GM21390 (cell line): ENCODE results near the gene CHAF1A.

ENCODE experiments used
- ATAC-seq: cut with Tn5 transposase; IDR thresholded peaks from one replicate; pipeline ENCODE4 v1.9.1; 2021; ENCODE audit not compliant: unreplicated experiment

Gene CHAF1A, protein sequence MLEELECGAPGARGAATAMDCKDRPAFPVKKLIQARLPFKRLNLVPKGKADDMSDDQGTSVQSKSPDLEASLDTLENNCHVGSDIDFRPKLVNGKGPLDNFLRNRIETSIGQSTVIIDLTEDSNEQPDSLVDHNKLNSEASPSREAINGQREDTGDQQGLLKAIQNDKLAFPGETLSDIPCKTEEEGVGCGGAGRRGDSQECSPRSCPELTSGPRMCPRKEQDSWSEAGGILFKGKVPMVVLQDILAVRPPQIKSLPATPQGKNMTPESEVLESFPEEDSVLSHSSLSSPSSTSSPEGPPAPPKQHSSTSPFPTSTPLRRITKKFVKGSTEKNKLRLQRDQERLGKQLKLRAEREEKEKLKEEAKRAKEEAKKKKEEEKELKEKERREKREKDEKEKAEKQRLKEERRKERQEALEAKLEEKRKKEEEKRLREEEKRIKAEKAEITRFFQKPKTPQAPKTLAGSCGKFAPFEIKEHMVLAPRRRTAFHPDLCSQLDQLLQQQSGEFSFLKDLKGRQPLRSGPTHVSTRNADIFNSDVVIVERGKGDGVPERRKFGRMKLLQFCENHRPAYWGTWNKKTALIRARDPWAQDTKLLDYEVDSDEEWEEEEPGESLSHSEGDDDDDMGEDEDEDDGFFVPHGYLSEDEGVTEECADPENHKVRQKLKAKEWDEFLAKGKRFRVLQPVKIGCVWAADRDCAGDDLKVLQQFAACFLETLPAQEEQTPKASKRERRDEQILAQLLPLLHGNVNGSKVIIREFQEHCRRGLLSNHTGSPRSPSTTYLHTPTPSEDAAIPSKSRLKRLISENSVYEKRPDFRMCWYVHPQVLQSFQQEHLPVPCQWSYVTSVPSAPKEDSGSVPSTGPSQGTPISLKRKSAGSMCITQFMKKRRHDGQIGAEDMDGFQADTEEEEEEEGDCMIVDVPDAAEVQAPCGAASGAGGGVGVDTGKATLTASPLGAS

DNA sequence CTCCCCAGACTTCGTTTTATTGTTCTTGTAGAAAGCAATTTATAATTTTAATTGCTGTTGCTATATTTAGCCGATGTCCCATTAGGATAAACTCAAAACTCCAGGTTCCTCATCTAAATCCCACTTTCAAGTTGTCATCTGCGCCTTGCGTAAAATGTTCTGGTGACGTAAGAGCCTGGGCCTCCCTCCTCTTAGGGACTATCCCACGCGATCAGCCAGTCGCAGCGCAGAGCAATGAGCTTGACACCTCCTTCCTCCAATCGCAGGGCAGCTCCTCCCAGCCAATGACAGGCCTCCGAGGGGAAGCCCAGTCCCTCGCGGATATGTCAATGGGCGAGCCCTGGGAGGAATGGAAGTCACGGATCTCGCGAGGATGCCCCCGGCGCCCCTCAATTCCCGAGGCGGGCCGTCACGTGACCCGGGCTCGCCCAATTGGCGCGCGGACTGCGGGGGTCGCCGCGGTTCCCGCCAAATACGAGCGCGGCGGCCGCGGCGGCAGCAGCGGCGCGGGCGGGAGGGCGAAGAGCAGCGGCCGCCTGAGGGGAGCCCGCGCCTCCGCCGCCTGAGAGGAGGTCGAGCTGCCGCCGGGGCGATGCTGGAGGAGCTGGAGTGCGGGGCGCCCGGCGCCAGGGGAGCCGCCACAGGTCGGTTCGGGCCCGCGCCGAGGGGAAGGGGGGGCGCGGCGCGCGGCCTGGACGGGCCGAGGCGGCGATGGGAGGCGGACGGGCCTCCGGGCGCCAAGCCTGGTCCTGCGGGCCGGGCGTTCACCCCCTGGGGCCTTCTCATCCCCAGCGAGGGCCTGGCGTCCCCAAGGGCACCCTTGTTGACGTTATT, at the start of gene CHAF1A:
Gene CHAF1A, plus strand, starts transcription at position 470 of the 834 bp plus-strand sequence. Its CDS starts 123 bp downstream, at position 593.
- peak; percentile 79 for ATAC-seq

DNA sequence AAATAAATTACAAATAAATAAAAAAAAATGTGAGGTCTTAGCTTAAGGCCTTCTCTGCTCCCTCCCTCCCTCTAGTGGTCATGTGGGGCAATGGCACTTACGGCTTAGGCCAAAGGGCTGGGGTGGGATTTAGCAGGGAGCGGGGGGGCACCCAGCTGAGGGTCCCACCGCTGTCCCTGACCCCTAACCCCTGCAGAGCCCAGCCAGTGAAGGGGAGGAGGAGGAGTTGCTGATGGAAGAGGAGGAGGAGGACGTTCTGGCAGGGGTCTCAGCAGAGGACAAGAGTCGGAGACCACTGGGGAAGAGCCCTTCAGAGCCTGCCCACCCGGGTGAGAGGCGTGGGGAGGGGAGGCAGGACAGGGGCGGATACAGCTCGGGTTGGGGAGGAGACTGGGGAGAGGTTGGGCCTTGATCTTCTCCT, 49.7 kb upstream of the CHAF1A start:
- ATAC-seq, result no peak

DNA sequence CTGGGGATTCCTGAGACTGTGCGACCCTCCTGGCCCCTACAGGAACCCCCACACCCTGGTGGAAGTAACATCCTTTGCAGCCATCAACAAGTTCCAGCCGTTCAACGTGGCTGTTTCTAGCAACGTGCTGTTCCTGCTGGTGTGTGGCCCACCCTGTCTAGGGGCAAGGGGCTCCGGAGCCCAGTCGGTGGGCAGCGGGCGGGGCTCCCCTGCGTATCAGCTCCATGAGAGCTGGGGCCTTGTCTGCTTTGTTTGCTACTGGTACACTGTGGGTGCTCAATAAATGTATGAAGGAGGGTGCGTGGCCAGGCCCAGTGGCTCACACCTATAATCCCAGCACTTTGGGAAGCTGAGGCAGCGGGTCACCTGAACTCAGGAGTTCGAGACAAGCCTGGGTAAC, 48.2 kb upstream of the CHAF1A start:
- no peak for ATAC-seq

DNA sequence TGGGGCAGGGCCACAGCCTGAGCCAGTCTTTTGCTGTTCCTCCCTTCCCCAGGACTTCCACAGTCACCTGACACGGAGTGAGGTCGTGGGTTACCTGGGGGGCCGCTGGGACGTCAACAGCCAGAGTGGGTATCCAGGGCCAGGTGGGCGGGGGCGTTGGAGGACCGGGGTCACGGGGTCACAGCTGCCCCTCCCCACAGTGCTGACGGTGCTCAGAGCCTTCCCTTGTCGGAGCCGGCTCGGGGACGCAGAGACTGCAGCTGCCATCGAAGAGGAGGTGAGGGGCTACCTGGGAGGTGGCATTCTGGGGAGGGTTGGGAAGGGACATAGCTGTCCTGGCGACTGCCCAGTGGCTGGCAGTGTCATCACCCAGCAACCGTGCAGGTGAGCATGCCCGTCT, 47.5 kb upstream of the CHAF1A start:
- ATAC-seq, result no peak

DNA sequence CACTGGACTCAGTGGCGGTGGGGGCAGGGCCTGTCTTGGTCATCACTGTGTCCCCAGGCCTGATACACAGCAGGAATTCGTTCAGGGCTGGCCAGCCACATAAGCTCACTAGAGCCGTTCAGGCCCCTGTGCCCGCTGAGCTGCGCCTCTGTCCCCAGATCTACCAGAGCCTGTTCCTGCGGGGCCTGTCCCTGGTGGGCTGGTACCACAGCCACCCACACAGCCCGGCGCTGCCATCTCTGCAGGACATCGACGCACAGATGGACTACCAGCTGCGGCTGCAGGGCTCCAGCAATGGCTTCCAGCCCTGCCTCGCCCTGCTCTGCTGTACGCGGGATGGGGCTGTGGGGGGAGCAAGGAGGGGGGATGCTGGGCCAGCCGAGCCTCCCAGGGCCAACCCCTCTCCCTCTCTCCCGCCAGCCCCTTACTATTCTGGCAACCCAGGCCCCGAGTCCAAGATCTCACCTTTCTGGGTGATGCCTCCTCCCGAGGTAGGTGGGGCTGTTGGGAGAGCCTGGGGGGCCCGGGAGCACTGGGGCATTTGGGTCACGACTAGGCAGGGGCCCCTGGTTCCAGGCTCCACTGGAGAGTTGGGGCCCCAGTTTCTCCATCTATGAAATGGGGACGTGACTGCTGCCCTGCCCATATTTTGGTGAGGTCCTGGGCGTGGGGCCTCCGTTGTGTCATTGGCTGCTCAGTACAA, 45.2 kb upstream of the CHAF1A start:
- no peak for ATAC-seq

DNA sequence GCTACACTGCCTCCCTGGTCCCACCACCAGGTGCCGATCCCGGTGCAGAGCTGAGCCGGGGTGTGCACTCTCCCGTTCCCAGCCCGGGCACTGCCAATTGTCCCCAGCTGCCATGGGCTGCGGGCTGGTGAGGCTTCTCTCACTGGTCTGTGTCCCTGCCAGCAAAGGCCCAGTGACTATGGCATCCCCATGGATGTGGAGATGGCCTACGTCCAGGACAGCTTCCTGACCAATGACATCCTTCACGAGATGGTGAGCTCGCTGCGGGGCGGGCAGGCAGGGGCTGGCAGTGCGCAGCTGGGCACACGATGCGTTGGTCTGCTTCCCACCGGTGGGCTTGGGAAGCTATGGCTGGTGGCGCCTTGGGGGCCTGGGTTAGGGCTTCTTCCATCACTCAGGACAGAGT, 44.5 kb upstream of the CHAF1A start:
- no peak for ATAC-seq

DNA sequence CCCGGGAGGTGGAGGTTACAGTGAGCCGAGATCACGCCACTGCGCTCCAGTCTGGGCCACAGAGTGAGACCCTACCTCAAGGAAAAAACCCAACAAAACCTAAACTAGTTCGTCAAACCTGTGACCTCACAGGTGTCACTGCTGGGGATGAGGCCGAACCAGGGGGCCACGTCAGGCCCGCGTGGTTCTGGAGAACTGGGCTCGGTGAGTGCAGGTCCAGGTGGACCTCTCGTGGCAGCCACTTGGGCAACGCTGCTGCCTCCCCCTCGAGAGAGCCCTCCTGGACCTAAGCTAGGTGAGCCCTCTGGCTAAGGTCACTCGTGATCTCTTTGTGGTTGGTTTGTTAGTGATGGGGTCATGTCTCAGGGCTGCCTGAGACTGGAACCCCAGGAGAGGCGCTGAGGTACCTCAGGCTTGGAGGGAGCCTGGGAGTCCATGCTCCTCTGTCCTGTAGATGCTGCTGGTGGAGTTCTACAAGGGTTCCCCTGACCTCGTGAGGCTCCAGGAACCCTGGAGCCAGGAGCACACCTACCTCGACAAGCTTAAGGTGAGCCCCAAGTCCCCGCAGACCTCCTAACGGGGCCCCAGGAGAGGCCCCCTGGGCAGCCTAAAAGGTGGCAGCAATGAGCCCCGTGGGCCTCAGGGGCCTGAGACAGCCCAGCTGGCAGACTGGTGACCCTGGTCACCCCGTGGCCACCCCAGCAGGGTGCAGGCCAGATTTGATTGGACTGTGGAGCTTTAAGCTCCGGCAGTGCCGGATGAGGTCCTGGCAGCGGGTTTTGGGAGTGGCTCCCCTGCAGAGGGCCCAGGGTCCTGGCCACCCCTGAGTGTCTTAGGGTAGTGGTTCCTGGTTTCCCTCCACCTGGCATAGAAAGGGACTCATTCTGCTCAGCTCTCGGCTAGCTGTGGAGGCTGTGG, 43.5 kb upstream of the CHAF1A start:
- ATAC-seq, result no peak

DNA sequence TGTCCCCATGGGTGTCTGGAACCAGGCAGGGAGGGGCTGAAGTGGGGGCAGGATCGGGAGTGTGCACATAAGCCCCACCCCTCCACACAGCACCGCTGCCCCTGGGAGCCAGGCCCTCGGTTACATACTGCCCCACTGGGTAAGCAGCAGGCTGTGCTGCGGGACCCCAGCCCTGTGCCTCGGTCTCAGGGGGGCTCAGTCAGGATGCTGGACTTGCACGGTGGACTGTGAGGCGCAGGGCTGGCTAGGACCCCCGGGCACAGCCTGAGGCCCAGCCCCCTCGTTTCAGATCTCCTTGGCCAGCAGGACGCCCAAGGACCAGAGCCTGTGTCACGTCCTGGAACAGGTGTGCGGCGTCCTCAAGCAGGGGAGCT, 42.8 kb upstream of the CHAF1A start:
- ATAC-seq, result no peak

DNA sequence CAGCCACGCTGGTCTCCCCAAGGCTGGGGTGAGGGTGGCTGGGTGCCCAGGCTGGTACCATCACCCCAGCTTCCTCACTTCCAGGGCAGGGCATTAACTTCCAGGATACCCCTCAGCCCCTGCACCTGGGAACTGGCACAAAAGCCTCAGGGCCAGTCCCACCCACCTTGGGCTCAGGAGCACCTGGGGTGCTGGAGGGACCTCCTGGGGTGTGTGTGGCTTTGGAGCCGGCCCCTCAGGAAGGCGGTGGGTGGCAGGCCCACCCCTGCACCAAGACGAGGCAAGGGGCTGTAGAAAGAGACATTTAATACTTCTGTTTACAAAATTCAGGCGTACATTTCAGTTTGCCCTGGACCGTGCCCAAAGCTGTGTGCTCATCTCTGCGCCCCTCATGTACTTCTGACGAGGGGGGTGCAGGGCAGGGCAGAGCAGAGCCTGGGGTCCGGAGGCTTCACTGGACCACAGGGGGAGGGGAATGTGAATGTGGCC, 42.3 kb upstream of the CHAF1A start:
- no peak for ATAC-seq

DNA sequence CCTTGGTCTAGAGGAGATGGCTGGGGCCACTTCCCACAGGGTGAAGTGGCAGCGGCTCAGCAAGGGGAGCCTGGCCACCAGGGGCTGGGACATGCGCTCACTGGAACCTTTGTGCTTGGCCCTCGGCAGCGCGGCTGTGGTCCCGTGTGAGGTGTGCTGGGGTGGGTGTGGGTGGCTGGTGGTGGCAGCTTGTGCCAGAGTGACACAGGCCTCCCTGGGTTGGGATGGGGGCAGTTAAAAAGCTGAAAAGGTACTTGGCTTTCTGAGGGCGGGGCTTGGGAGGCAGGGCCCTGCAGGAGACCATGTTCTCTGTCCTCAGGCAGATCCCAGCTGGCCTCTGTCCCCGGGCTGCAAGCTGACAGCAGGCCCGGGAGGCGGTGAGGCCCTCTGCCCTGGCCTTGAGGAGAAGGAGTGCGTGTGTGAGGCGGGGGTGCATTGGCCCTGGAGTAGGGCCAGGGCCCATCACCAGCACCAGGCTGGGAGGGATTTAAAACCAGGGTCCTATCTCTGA, 41.7 kb upstream of the CHAF1A start:
- no peak for ATAC-seq

DNA sequence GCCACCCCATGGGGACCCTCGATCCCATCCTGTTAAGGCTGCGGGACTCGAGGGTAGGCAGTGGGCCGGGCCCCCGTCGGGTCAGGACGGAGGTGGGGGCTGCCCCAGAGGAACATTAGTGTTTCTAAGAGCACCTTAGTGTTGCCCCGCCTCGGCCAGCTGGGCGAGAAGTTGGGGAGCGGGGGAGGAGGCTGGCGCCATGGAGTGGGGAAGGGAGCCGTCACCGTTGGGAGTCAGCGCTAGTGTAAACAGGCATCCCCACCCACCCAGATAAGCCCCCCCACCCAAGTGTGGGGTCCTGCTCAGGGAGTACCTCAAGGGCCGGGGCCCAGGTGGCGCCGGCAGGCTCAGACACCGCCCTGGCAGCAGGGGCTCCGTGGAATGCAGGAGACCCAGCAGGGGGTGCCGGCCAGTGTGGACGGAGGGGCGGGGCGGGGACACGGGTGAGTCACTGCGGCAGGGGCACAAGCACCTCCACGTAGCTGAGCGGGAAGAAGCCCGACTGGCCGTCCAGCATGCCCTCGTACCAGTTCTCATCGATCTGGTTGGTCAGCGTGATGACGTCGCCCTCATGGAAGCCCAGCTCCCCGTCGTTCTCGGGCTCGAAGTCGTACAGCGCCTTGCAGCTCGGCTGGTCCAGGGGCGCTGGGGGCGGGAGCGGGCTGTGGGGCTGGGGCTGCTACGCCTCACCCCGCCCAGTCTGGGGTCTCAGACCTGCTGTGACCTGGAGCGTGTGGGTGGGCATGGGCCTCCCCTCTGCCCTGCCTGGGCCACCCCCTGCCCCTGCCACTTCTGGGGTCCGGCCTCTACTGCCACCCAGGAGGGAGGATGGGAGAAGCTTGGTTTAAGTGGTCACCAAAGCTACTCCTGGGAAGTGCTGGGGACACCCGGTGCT, 41.0 kb upstream of the CHAF1A start:
- no peak for ATAC-seq

DNA sequence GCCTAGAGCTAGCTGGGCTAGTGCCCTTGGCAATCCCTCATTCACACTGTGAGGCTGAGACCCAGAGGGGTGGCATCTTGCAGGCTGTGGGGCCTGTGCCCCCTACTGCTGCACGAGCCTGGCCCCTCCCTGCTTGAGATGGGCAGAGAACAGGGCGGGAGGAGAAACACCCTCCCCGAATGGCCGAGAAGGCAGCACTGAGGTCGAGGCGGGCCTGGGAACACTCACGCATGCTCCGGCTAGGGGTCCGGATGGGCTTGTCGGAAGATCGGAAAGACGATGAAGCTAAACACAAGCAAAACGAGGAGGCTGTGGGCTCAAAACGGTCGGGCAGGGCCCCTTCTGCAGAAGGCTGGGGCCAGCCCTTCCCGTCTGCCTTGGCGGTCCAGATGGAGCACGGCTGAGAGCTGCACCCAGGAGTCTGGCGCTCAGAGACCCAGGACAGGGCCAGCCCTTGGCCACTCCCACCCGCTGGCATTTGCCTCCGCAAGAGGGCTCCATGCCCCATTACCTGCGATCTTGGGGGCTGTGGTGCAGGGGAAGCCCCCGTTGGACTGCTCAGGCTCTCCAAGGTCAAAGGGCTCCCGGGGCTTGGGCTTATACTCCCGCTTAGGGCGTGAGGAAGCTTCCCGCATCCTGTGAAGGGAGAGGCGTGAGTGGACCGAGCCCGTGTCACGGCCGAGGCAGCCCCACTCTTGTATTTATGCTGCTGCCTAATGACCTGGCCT, 40.2 kb upstream of the CHAF1A start:
- no peak for ATAC-seq

DNA sequence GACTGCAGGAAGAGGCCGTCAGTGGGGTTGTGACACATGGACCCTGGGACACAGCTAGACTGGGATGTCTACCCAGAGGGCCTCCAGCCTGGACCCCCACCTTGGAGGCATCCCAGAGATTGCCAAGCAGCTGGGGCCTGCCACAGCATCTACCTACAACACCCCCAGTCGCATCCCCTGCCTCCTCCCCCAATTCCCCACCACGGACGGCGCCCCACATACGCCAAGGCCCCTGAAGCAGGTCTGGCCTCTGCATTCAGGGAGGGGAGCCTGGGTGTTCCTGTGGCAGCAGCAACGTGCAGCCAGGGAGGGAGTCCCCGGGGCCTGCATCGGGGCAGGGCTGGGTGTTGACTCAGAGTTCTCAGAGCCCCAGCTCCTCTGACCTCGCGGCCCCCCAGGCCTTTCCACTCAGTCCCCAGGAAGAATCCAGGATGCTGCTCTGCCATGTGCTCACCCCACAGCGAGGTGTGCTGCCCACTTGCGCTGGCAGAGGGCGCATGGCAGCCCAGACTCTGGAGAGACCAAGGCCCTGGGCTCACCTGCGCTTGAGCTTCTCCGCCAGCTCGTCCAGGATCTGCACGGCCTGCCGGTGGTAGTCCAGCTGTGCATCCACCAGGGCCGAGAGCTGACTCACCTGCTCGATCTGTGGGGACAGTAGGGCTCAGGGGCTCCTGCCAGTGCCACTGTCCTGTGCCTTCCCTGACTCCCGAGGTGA, 39.5 kb upstream of the CHAF1A start:
- ATAC-seq, result no peak

DNA sequence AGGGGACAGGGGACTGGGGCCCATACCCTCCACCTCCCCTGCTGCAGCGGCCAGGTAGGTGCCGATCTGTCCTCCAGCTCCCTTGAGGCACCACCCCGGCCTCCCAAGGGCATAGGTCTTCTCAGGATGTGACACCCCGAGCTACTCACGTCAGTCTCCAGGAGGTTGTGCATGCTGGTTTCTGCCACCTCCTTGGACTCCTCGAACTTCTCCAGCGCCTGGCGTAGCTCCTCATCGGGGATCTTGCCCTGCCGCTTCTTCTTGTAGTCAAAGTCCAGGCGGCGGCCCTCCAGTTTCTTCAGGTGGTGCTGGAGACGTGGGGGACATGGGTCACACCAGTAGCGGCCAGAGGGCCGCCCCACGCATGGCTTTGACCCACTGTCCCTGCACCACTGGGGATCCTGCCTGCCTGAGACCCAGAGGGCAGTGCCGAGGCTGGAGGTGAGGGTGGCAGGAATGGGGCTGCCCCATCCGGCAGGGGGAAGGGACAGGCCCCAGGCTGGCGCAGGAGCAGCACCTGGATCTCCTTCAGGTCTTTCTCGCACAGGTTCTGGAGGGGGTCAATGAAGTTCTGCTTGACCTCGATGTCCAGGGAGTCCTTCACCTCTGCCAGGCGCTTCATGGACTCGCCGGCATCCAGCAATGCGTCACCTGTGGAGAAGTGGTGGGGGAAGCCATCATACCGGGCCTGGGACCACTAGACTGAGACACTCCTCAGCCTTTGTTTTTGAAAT, 38.7 kb upstream of the CHAF1A start:
- ATAC-seq, result no peak

DNA sequence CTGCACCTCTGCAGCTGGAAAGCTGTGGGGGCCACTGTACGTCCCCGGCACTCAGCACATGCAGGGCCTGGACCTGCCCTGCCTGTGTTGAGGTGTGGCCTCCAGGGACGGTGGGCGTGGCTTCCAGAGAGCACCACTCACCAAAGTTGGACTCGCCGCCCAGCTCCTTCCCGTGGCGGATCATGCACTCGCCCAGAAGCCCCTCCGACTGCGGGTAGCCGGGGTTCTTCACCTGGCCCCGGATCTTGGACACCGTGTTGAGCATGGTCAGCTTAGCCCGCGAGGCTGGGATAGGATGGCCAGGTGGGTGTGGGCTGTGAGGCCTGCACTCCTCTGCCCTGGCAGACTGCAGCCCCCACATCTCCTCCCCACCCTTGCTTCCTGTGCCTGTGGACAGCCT, 37.1 kb upstream of the CHAF1A start:
- ATAC-seq, result no peak
